Measurements from ENCODE around the gene INSL3.

Gene INSL3, protein sequence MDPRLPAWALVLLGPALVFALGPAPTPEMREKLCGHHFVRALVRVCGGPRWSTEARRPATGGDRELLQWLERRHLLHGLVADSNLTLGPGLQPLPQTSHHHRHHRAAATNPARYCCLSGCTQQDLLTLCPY

DNA sequence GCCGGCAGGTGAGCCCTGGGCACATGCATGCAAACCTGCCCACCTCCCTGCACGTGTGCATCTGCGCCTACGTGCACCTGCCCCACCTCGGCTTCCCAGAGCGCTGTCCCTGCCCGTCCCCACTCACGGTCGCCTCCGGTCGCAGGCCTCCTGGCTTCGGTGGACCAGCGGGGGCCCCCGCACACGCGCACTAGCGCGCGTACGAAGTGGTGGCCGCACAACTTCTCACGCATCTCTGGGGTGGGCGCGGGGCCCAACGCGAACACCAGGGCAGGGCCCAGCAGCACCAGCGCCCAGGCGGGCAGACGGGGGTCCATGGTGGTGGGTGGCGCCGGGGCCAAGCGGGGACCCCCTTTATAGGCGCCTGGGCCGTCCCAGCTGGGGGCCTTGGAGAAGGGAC, at the start of gene INSL3:
TSS of gene INSL3 (minus strand) at position 330 of the 400 bp plus-strand sequence. CDS start at position 317, 13 bp downstream.
- no peak for DNase-seq (ENCODE audit: low read depth)
- TF ChIP-seq, protein P1, sequence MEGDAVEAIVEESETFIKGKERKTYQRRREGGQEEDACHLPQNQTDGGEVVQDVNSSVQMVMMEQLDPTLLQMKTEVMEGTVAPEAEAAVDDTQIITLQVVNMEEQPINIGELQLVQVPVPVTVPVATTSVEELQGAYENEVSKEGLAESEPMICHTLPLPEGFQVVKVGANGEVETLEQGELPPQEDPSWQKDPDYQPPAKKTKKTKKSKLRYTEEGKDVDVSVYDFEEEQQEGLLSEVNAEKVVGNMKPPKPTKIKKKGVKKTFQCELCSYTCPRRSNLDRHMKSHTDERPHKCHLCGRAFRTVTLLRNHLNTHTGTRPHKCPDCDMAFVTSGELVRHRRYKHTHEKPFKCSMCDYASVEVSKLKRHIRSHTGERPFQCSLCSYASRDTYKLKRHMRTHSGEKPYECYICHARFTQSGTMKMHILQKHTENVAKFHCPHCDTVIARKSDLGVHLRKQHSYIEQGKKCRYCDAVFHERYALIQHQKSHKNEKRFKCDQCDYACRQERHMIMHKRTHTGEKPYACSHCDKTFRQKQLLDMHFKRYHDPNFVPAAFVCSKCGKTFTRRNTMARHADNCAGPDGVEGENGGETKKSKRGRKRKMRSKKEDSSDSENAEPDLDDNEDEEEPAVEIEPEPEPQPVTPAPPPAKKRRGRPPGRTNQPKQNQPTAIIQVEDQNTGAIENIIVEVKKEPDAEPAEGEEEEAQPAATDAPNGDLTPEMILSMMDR (IDR thresholded peaks at IDR 0.05; ENCODE audit: insufficient read depth, low read depth, low read length, missing control alignments) = no peak
- no peak within 1 kb of the TSS for H3K4me3 ChIP-seq (ENCODE audit: low read length)

DNA sequence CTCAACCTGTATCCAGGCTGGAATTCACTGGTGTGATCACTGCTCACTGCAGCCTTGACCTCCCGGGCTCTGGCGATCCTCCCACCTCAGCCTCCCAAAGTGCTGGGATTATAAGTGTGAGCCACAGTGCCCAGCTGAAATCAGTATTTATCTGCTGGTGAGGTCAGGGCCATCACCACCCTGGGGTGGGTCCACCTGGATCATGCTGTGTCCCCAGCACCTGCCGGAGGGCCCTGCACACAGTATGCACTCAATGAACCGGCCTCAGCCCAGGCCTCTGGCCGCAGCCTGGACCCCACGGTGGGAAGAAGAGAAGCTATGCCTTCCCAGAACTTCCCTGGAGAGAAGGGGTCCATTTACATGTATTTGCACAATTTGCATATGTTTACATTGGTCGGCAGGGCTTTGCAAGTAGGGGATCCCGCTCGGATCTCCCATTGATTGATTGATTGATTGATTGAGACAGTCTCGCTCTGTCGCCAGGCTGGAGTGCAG, 47.8 kb upstream of the INSL3 start:
- TF ChIP-seq, protein P1 (IDR thresholded peaks at IDR 0.05; ENCODE audit: insufficient read depth, low read depth, low read length, missing control alignments) = no peak
- H3K4me3 ChIP-seq (ENCODE audit: low read length) = no peak overlapping the region
- no peak for DNase-seq (ENCODE audit: low read depth)

DNA sequence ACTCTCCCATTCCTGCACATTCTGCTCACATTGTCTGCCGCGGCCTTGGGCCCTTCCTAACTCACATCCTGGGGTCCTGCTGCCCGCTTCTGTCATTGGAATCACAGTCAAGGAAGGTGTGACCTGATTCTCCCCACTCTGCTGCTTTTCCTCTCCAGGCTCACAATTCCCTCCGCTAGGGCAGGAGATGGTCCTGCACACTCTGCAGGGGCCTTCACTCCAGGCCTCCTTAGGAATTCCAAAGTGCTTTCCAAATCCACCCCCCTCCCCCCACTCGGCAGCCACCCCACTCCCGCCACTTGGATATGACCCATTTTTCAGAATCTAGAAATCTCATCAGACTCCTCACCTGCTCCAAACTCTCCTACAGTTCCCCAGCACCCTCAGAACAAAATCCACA, 47.4 kb upstream of the INSL3 start:
- TF ChIP-seq, protein P1 (IDR thresholded peaks at IDR 0.05; ENCODE audit: insufficient read depth, low read depth, low read length, missing control alignments) = no peak
- no peak overlapping the region for H3K4me3 ChIP-seq (ENCODE audit: low read length)
- no peak for DNase-seq (ENCODE audit: low read depth)

DNA sequence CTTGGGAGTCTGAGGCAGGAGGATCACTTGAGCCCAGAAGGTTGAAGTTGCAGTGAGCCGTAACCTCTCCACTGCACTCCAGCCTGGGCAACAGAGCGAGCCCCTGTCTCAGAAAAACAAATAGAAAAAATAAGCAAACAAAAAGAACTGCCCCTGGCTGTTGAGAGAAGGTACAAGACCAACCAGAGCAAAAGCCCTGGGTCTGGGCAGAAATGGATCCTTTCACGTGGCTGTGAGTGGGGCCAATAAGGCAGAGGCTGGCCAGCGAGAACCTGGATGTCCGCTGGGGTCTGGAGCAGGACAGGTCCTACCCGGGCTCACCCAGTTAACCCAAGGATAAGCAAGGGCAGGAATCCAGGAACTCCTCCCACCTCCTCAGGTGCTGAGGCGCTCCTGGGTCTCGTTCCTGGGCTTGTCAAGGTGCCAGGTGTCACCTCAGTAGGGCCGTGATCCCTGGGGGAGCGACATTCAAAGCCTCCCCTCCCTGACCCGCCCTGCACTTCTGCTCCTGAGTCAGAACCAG, 45.7 kb upstream of the INSL3 start:
- H3K4me3 ChIP-seq (ENCODE audit: low read length) = no peak overlapping the region
- TF ChIP-seq, protein P1 (IDR thresholded peaks at IDR 0.05; ENCODE audit: insufficient read depth, low read depth, low read length, missing control alignments) = no peak
- DNase-seq (ENCODE audit: low read depth) = no peak

DNA sequence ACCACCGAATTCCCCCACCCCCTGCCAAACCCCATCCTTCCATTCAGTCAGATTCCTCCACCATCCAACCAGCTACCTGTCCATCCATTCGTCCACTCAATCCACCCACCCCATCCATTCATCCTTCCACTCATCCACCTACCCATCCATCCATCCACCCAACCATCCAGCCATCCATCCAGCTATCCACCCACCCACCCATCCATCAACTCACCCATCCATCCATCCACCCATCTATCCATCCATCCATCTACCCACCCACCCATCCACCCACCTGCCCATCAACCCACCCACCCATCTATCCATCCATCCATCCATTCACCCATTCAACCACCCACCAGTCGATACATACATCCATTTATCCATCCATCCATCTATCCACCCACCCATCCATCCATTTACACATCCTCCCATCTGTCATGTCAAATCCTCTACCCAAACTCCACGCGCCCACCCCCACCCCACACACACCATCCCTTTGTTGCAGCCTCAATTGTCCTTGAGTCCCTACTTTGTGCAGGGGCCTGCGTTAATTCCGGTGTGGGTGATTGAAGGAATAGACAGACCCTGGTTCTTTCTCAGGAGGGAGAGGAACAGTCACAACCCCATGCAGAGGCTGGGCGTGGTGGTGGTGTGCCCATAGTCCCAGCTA, 45.1 kb upstream of the INSL3 start:
- TF ChIP-seq, protein P1 (IDR thresholded peaks at IDR 0.05; ENCODE audit: insufficient read depth, low read depth, low read length, missing control alignments) = no peak
- H3K4me3 ChIP-seq (ENCODE audit: low read length) = no peak overlapping the region
- DNase-seq (ENCODE audit: low read depth) = no peak

DNA sequence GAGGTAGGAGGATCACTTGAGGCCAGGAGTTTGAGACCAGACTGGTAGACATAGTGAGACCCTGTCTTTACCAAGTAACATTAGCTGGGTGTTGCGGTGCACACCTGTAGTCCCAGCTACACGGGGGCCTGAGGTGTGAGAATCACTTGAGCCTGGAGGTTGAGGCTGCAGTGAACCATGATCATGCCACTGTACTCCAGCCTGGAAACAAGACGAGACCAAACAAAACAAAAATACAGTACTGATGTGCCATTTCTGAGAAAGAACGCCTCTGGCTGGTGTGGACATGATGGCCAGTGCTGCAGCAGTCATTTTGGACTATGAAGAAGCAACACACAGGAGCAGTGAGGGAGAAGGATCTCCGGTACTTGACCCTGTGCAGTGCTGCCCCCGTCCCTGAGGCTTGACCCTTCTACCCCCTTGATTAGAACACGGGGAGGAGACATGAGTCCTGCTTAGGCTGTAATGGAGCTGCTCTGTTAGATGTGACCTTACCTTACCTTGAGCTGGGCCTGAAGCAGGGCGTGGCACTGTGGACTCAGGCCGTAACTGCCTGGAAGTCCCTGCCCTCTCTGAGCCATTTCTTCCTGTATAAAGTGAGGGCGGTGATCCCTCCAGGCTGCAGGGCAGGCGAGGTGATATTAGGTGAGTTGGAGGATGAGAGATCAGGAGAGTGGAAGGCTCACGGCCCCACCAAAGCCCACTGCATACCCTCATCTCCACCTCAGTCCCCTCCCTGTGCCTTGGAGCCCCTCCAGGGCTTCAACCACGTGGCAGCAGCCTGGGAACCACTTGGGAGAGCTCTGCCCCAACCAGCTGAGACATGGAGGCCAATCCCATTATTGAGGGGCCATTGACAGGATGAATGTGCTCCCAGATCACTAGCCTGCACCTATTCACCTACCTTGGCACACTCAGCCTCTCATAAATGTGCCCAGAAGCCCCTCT, 44.3 kb upstream of the INSL3 start:
- no peak overlapping the region for H3K4me3 ChIP-seq (ENCODE audit: low read length)
- TF ChIP-seq, protein P1 (IDR thresholded peaks at IDR 0.05; ENCODE audit: insufficient read depth, low read depth, low read length, missing control alignments) = no peak
- DNase-seq (ENCODE audit: low read depth) = peak; percentile 51

Data from epithelial cell of esophagus (primary cell).